ENCODE data around the gene AUTS2.

DNA sequence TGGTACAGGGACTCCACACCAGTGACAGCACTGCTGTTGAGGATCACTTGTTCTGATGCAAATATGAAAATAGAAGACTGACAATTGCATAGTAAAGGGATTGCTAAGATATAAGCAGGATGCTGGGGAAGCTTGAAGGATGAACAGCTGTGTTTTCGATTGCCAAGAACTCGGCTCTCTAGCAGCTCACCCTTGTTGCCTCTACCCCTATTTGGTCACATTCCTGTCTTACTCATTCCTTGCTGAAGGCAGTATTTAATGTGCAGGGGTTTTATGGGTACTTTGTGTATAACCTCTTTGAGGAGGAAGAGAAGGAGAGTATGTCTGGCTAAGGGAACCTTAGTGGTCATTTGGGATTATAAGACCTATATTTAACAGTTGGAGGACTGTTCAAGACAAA is 218.8 kb downstream of the AUTS2 start:
- TF ChIP-seq SREBF1 (IDR thresholded peaks at IDR 0.05; ENCODE audit: borderline replicate concordance, low read depth, low read length): no peak
- TF ChIP-seq HDGF (IDR thresholded peaks at IDR 0.05): no peak
- no peak for TF ChIP-seq CEBPB (tag; IDR thresholded peaks at IDR 0.05)
- no peak for TF ChIP-seq HDAC2 (IDR thresholded peaks at IDR 0.05)
- no peak for TF ChIP-seq CBX5 (IDR thresholded peaks at IDR 0.05; ENCODE audit: borderline replicate concordance, low read depth)
- TF ChIP-seq ZNF311 (CRISPR knock-in tag; IDR thresholded peaks at IDR 0.05): no peak
